SU-DHL-6 (cell line): ENCODE measurements around the gene KPNA1.

Experiments used
- H2AFZ ChIP-seq: fragments of 200-600 bp; sonication (generic); 2 replicates; pipeline ENCODE4 v1.6.1; 2014; ENCODE audit warnings: low read depth, mild to moderate bottlenecking, moderate library complexity, mixed read lengths, antibody characterized with exemption, low read length; ENCODE audit not compliant: severe bottlenecking
- H3F3A ChIP-seq: fragments of 200-600 bp; shearing (Covaris generic); 2 replicates; pipeline ENCODE4 v1.6.0; 2016; ENCODE audit warnings: antibody characterized with exemption, mild to moderate bottlenecking; ENCODE audit not compliant: insufficient read depth
- H3K27ac ChIP-seq: fragments of 200-600 bp; sonication (generic); 2 replicates; pipeline ENCODE4 v1.5.1; 2016; ENCODE audit warnings: low read depth, mild to moderate bottlenecking, low read length, moderate library complexity, mixed read lengths
- H3K27me3 ChIP-seq: fragments of 200-600 bp; sonication (generic), shearing (Covaris generic); 2 replicates; pipeline ENCODE4 v1.6.0; 2014; ENCODE audit warnings: mild to moderate bottlenecking, low read length
- H3K36me3 ChIP-seq: fragments of 200-600 bp; sonication (generic); 2 replicates; pipeline ENCODE4 v1.6.1; 2014; ENCODE audit warnings: mild to moderate bottlenecking, low read length, mixed read lengths
- H3K4me2 ChIP-seq: fragments of 300-600, 200-600 bp; shearing (Covaris generic), sonication (generic); 2 replicates; pipeline ENCODE4 v1.6.0; 2014; ENCODE audit warnings: low read length, low read depth, mild to moderate bottlenecking; ENCODE audit not compliant: poor library complexity, severe bottlenecking
- H3K4me3 ChIP-seq: fragments of 200-600 bp; sonication (generic); 2 replicates; pipeline ENCODE4 v1.5.1; 2014; ENCODE audit warnings: antibody characterized with exemption, low read length, mild to moderate bottlenecking, mixed read lengths; ENCODE audit not compliant: insufficient read depth, poor library complexity, severe bottlenecking
- H3K79me2 ChIP-seq: fragments of 200-600 bp; sonication (generic); 2 replicates; pipeline ENCODE4 v1.6.1; 2014; ENCODE audit warnings: mild to moderate bottlenecking, low read length, moderate library complexity; ENCODE audit not compliant: insufficient read depth
- H3K9ac ChIP-seq: fragments of 200-600 bp; sonication (generic); 2 replicates; pipeline ENCODE4 v1.7.0; 2014; ENCODE audit warnings: mild to moderate bottlenecking, low read length
- H3K9me2 ChIP-seq: fragments of 200-600 bp; sonication (generic); replicated peaks from 2 replicates; pipeline ENCODE4 v1.6.1; 2014; ENCODE audit warnings: low read length; ENCODE audit not compliant: insufficient read depth
- H3K9me3 ChIP-seq: fragments of 200-600 bp; sonication (generic); 2 replicates; pipeline ENCODE4 v1.6.1; 2014; ENCODE audit warnings: low read length, mixed read lengths; ENCODE audit not compliant: insufficient read depth
- H4K20me1 ChIP-seq: fragments of 200-600 bp; sonication (generic); 2 replicates; pipeline ENCODE4 v1.6.1; 2014; ENCODE audit warnings: low read depth, mild to moderate bottlenecking, antibody characterized with exemption, low read length, moderate library complexity, mixed read lengths
- CTCF ChIP-seq: fragments of 200-600 bp; sonication (generic); IDR thresholded peaks from one replicate; pipeline ENCODE4 v1.5.1; 2017; ENCODE audit warnings: antibody characterized with exemption, mild to moderate bottlenecking, low read length, moderate library complexity; ENCODE audit not compliant: insufficient read depth, poor library complexity, severe bottlenecking
- EZH2phosphoT487 ChIP-seq: fragments of 200-600 bp; sonication (generic), shearing (Covaris generic); conservative IDR thresholded peaks from 2 replicates; pipeline ENCODE4 v1.6.1; 2018; ENCODE audit warnings: mild to moderate bottlenecking, antibody characterized with exemption, low read length, moderate library complexity, mixed read lengths

KPNA1 gene

GRCh38 chr3:122498152-122498551 lies 16.6 kb downstream of the KPNA1 start:
- peaks cover 60% of the 10 kb centered on the region for H3K79me2 ChIP-seq

GRCh38 chr3:122497425-122497824 lies 17.3 kb downstream of the KPNA1 start:
- Histone ChIP-seq H2AFZ (no peak overlapping the region), H3K27ac (no peak overlapping the region), H3K79me2 (peaks cover 59% of the 10 kb centered on the region), H3F3A (peaks cover 3% of the 10 kb centered on the region; the same call in 1 of the 2 replicates), H3K9me3 (no peaks in the 10 kb centered on the region), H3K9me2 (no peaks in the 10 kb centered on the region), H3K9ac (no peak overlapping the region), H4K20me1 (peaks cover 9% of the 10 kb centered on the region; the same call in 1 of the 2 replicates), H3K4me3 (no peak overlapping the region), H3K36me3 (peaks cover 21% of the 10 kb centered on the region; the same call in 1 of the 2 replicates), H3K4me2 (no peak overlapping the region), H3K27me3 (no peaks in the 10 kb centered on the region)
- no peak for TF ChIP-seq CTCF
- no peak for TF ChIP-seq EZH2phosphoT487

More at GRCh38 chr3:122498152-122498551, 16.6 kb downstream of the KPNA1 start:
- Histone ChIP-seq H3K9me2 (no peaks in the 10 kb centered on the region), H3K9me3 (no peaks in the 10 kb centered on the region), H3F3A (peaks cover 3% of the 10 kb centered on the region; the same call in 1 of the 2 replicates), H3K4me2 (no peak overlapping the region), H3K36me3 (peaks cover 17% of the 10 kb centered on the region; the same call in 1 of the 2 replicates), H2AFZ (no peak overlapping the region), H3K27me3 (no peaks in the 10 kb centered on the region), H4K20me1 (peaks cover 9% of the 10 kb centered on the region; the same call in 1 of the 2 replicates), H3K27ac (no peak overlapping the region), H3K9ac (no peak overlapping the region), H3K4me3 (no peak overlapping the region)
- TF ChIP-seq EZH2phosphoT487, result no peak
- TF ChIP-seq CTCF, result no peak

GRCh38 chr3:122496508-122496907 lies 18.2 kb downstream of the KPNA1 start:
- H3K79me2 ChIP-seq, result peaks cover 50% of the 10 kb centered on the region
- H3K27me3 ChIP-seq, result no peaks in the 10 kb centered on the region
- no peak overlapping the region for H3K9ac ChIP-seq
- no peak overlapping the region for H2AFZ ChIP-seq
- H3K4me2 ChIP-seq, result no peak overlapping the region
- H3K9me3 ChIP-seq, result no peaks in the 10 kb centered on the region
- TF ChIP-seq EZH2phosphoT487 (no peak), CTCF (no peak)
- H3F3A ChIP-seq, result peaks cover 3% of the 10 kb centered on the region; the same call in 1 of the 2 replicates
- H3K9me2 ChIP-seq, result no peaks in the 10 kb centered on the region
- H3K36me3 ChIP-seq, result peaks cover 21% of the 10 kb centered on the region; the same call in 1 of the 2 replicates
- no peak overlapping the region for H3K27ac ChIP-seq
- peaks cover 3% of the 10 kb centered on the region; the same call in 1 of the 2 replicates for H4K20me1 ChIP-seq
- H3K4me3 ChIP-seq, result no peak overlapping the region
